GM12801 (cell line): ENCODE measurements around the gene PIP5K1C.

Source experiments
- TF ChIP-seq, protein P1 (sequence below): IDR thresholded peaks from one replicate; pipeline ENCODE4 v1.5.1; 2011; ENCODE audit warnings: control low read depth; ENCODE audit not compliant: insufficient read length; ENCODE audit errors: extremely low read depth

PIP5K1C gene

DNA sequence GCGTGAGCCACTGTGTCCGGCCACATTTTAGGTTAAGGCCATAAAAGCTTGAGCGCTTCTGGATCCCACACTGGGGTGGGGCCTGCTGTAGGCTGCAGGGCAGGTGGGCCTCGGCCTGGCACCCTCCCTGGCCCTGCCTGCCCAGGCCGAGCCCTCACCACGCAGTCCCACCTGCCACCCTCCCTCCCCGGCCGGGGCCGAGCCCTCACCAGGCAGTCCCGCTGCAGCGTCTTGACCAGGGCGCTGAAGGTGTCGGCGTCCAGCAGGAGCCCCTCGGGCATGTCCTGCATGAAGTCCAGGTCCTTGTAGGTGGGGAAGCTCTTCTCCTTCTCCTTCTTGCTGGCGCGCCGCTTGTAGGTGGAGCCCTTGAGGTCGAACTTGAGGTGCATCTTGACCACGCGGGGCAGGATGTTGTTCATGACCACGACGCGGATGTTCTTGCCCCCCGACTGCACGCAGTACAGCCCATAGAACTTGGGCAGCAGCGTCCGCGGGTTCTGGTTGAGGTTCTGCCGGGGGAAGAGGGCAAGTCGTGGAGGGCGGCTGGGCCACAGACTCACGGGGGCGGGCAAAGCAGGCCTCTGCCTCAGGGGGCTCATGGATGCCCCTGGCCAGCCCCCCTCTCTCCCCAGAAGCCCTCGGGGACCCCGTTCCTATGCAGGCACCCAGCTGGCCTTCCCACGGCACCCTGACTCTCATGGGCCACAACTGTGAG lies 47.0 kb downstream of the PIP5K1C start:
- TF ChIP-seq, protein P1, sequence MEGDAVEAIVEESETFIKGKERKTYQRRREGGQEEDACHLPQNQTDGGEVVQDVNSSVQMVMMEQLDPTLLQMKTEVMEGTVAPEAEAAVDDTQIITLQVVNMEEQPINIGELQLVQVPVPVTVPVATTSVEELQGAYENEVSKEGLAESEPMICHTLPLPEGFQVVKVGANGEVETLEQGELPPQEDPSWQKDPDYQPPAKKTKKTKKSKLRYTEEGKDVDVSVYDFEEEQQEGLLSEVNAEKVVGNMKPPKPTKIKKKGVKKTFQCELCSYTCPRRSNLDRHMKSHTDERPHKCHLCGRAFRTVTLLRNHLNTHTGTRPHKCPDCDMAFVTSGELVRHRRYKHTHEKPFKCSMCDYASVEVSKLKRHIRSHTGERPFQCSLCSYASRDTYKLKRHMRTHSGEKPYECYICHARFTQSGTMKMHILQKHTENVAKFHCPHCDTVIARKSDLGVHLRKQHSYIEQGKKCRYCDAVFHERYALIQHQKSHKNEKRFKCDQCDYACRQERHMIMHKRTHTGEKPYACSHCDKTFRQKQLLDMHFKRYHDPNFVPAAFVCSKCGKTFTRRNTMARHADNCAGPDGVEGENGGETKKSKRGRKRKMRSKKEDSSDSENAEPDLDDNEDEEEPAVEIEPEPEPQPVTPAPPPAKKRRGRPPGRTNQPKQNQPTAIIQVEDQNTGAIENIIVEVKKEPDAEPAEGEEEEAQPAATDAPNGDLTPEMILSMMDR: no peak

GRCh38 chr19:3652422-3652821 lies 47.8 kb downstream of the PIP5K1C start:
- TF ChIP-seq, protein P1: no peak

GRCh38 chr19:3651684-3652083 lies 48.6 kb downstream of the PIP5K1C start:
- TF ChIP-seq, protein P1: no peak

DNA sequence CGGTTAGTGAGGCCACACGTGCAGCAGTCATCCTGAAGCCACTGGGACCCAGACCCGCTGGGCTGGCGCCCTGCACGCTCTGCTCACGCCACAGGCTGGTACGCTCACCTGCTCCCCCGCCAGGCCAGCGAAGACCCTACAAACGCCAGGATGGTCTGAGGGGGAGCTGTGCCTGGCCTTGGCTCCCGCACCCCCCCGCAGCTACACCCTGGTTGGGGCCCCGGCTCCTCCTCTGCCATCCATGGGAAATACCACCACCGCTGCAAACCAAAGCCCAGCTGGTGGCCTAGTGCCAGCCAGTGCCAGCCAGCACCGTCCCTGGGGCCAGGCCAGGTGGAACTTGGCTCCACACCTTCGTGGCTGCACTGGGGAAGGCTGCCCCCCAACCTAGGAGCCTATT lies 50.4 kb downstream of the PIP5K1C start:
- TF ChIP-seq, protein P1: no peak

- TF ChIP-seq, protein P1: no peak
Observed at GRCh38 chr19:3648037-3648905, 52.0 kb downstream of the PIP5K1C start.

GRCh38 chr19:3646336-3647092 lies 53.8 kb downstream of the PIP5K1C start:
- TF ChIP-seq, protein P1: no peak

- TF ChIP-seq, protein P1: no peak
Observed at GRCh38 chr19:3645726-3646125, 54.5 kb downstream of the PIP5K1C start.
